ENCODE results near the gene VPS35. TPM values are rescaled to one million over a fixed set of nuclear protein-coding genes. Genes with fewer than 3 reads are reported as not detected.

Gene VPS35
- total RNA-seq = 100 to 1,000 TPM in 2 of 9 donors, 10 to 100 TPM in 7; 49.1 to 118 (median 88.7) TPM
- 10 to 100 TPM; 16.7 to 53.0 TPM for polyA plus RNA-seq
- long read RNA-seq, donor 1, full-length matches to known transcripts = 213 of 260 reads
- long read RNA-seq, donor 1, partial matches to known transcripts = 25 of 260 reads
- long read RNA-seq, donor 1, other reads (novel, unspliced or antisense) = 22 of 260 reads
- long read RNA-seq, donor 2, full-length matches to known transcripts = 634 of 757 reads
- long read RNA-seq, donor 2, partial matches to known transcripts = 74 of 757 reads
- long read RNA-seq, donor 2, other reads (novel, unspliced or antisense) = 49 of 757 reads
- long read RNA-seq, donor 3, full-length matches to known transcripts = 219 of 256 reads
- long read RNA-seq, donor 3, partial matches to known transcripts = 18 of 256 reads
- long read RNA-seq, donor 3, other reads (novel, unspliced or antisense) = 19 of 256 reads

DNA sequence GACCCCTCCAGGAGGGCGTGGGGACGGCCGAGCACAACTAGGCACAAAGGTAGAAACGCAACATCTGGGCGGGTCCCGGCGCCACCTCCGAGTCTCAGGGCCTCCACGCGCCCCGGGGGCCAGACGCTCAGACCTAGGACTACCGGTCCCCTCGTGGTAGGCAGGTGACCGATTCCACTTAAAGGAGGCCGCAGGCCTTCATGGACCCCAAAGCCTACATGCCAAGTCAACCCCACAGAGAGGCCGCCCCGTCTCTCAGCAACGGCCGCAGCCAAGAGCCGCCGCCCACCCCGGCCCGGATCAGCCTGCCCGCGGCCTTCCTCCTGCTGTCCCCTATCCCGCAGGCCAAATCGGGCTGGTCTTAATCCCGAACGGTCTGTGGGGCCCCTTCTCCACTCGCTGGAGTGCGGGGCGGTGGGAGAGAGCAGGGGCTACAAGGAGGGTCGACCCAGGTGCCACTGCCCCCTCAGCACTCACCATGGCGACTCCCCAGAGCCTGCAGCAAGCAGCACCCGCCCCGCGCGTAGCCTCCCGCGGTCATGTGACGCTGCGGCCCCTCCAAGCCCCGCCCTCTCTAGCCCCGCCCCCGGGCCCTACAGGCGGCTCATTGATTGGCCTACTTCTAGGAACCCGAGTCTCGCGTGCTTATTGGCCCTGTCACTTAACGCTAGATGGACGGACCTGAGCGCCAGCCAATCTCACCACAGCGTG lies at the start of gene VPS35:
TSS of gene VPS35 (minus strand) at position 525 of the 711 bp plus-strand sequence. CDS start at position 480, 45 bp downstream.
- Histone ChIP-seq H3K27ac (peak within 1 kb of the TSS; percentile 70 to 98 (median 92)), H3K4me3 (peak within 1 kb of the TSS; percentile 52 to 97 (median 87)), H3K27me3 (no peaks in the 10 kb centered on the region), H3K4me1 (peaks cover 0 to 62% (median 30%) of the 10 kb centered on the region in 12 donors), H3K36me3 (no peaks in the 10 kb centered on the region), H3K9me3 (no peaks in the 10 kb centered on the region)
- intact Hi-C loops (cut with DNase I) = loop anchor here in 6 of 10 donors (5.0 to 10.0 kb wide), 5 partner anchors 98 to 206 kb away; partner anchors contain the start of gene C16orf87 (in 1 of the 6)
- ATAC-seq = peak; percentile 96 to 98 (median 98)
- DNase-seq = peak; percentile 99 to 100 (median 100)
- WGBS, 4 donors = 0 to 1% (median 0%) methylated on average over 16 to 54 of the region's 54 CpGs
- peak in 1 of 2 donors; percentile 83 for TF ChIP-seq POLR2A (IDR thresholded peaks at IDR 0.05)
- TF ChIP-seq, protein P1, sequence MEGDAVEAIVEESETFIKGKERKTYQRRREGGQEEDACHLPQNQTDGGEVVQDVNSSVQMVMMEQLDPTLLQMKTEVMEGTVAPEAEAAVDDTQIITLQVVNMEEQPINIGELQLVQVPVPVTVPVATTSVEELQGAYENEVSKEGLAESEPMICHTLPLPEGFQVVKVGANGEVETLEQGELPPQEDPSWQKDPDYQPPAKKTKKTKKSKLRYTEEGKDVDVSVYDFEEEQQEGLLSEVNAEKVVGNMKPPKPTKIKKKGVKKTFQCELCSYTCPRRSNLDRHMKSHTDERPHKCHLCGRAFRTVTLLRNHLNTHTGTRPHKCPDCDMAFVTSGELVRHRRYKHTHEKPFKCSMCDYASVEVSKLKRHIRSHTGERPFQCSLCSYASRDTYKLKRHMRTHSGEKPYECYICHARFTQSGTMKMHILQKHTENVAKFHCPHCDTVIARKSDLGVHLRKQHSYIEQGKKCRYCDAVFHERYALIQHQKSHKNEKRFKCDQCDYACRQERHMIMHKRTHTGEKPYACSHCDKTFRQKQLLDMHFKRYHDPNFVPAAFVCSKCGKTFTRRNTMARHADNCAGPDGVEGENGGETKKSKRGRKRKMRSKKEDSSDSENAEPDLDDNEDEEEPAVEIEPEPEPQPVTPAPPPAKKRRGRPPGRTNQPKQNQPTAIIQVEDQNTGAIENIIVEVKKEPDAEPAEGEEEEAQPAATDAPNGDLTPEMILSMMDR (IDR thresholded peaks at IDR 0.05) = peak in 3 of 12 donors; percentile 8 to 31 (median 9)

DNA sequence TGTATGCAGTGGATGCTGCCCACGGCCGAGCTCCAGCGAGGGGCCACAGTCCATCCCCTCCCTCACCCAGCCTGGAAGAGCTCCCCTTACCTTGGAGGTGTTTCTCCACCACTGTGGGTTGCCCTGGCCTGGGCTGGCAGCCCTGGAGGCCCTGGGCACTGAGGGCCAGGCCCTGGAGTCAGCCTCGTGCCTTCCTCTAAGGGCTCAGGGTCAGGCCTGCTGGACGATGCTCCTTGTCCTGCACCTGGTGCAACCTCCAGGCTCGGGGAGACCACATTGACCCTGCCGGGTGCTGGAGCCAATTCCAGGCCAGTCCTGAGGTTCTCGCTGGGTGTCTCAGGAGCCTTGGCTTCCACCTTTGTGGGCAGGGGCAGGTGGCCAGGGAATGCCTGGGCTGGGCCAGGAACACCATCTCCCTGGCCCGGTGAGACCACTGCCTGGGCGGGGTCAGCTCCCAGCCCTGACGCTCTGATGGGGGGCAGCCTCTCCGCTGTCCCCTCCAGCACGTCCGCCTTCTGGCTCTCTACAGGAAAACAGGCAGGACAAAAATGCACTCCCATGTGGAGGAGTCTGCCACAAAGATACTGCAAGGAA lies 48.7 kb upstream of the VPS35 start:
- Histone ChIP-seq H3K9me3 (no peaks in the 10 kb centered on the region), H3K27ac (peak overlapping the region in 8 of 12 donors; percentile 5 to 61 (median 40)), H3K4me1 (peaks cover 0 to 53% (median 9%) of the 10 kb centered on the region in 12 donors), H3K4me3 (no peak overlapping the region), H3K27me3 (no peaks in the 10 kb centered on the region), H3K36me3 (peaks cover 0 to 57% (median 5%) of the 10 kb centered on the region in 9 donors)
- intact Hi-C loops (cut with DNase I) = no loop called here
- no peak for DNase-seq
- ATAC-seq = no peak
- TF ChIP-seq, protein P1 (IDR thresholded peaks at IDR 0.05) = no peak
- TF ChIP-seq POLR2A (IDR thresholded peaks at IDR 0.05) = no peak
- 65 to 71% (median 70%) methylated on average over 9 to 14 of the region's 14 CpGs for WGBS, 4 donors

DNA sequence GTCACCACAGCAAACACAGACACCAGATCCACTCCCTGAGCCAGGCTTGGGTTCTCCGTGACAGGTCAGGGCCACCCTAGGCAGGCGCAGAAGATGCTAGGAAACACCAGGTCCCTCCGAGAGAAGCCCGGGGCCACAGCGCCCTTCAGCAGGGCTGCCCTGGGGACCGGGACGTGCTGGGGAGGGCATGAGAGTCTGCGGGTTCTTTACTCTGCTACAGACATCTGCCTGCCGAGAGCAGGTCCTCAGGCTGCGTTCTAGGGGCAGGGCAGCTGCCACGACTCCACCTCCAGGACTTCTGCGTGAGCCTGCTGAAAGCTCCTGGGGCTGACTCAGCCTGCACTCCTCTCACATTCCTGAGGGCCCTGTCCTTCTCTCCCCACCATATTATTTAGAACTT lies 47.7 kb upstream of the VPS35 start:
- Histone ChIP-seq H3K36me3 (peaks cover 0 to 63% (median 5%) of the 10 kb centered on the region in 9 donors), H3K27ac (peak overlapping the region in 9 of 12 donors; percentile 5 to 61 (median 34)), H3K27me3 (no peaks in the 10 kb centered on the region), H3K9me3 (no peaks in the 10 kb centered on the region), H3K4me1 (peaks cover 0 to 62% (median 18%) of the 10 kb centered on the region in 12 donors), H3K4me3 (no peak overlapping the region)
- ATAC-seq (peak in 1 of 4 donors; percentile 15), DNase-seq (no peak)
- no peak for TF ChIP-seq POLR2A (IDR thresholded peaks at IDR 0.05)
- TF ChIP-seq, protein P1 (IDR thresholded peaks at IDR 0.05) = no peak
- WGBS, 4 donors = 31 to 54% (median 40%) methylated on average over 3 to 12 of the region's 12 CpGs
- intact Hi-C loops (cut with DNase I) = no loop called here

Data from heart left ventricle (tissue), 16 donors.